ENCODE data around the gene HYCC1.
A peak's percentile ranks its signal among the peaks of the same experiment; 100 is the strongest.

HYCC1 gene

DNA sequence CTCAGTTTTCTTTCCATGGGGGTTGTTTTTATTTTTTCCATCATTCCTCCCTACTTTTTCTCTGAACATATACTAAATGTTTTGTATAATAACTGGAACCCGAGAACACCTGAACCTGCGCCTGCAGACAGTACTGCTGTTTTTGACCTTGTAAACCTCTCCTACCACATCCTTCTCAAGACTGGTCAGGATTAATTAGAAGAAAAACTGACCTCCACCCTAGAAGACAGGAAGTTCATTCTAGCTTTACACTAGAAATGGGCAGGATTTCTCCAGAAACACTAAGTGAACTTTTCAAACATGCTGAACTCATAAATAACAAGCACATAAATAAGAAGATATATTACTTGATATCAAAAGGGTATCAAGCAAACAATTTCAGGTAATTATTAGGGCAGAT is 751 bp upstream of the HYCC1 start:
- TF ChIP-seq, protein P1, sequence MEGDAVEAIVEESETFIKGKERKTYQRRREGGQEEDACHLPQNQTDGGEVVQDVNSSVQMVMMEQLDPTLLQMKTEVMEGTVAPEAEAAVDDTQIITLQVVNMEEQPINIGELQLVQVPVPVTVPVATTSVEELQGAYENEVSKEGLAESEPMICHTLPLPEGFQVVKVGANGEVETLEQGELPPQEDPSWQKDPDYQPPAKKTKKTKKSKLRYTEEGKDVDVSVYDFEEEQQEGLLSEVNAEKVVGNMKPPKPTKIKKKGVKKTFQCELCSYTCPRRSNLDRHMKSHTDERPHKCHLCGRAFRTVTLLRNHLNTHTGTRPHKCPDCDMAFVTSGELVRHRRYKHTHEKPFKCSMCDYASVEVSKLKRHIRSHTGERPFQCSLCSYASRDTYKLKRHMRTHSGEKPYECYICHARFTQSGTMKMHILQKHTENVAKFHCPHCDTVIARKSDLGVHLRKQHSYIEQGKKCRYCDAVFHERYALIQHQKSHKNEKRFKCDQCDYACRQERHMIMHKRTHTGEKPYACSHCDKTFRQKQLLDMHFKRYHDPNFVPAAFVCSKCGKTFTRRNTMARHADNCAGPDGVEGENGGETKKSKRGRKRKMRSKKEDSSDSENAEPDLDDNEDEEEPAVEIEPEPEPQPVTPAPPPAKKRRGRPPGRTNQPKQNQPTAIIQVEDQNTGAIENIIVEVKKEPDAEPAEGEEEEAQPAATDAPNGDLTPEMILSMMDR (conservative IDR thresholded peaks at IDR 0.05; ENCODE audit: low read length) = no peak

DNA sequence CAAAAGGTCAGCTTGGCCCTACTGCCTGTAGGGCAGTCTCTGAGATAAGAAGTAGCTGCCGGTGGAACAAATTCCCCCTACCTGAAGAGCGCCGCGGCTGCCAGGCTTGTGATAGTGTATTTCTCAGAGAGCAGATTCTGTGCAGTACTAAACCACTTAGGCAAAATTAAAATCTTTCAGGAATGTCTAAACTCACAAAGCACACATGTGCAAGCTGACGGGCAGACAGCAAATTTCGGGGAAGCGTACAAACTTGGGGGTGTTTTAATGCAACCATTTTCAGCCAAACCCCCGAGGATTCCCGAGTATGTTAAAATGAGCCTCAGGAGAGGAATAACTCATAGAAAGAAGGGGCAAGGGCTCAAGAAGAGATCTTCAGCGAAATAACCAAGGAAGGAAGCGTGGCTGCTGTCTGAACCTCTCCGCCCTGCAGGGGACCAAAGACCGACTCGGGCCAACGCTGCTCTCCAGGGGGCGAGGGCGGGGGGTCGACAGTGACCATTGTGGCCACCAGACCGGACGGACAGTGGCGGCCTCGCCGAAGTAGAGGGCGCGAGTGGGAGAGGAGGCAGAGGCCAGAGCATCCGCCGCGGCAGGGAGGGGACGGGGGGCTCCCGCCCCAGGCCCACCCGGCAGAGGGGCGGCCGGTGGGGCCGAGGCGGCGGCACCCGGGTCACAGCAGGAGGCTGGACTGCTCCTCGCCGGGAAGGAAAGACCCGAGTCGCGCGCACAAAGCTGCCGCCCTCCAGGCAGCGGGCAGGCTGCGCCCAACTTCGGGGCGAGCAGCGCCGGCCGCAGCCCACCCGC is 819 bp downstream of the HYCC1 start:
- peak overlapping the region; percentile 86 for H3K4me3 ChIP-seq (ENCODE audit: low read length)
- peak; percentile 7 for DNase-seq (ENCODE audit: low read depth)
- TF ChIP-seq, protein P1 (conservative IDR thresholded peaks at IDR 0.05; ENCODE audit: low read length) = no peak

More for the DNA sequence above, 751 bp upstream of the HYCC1 start:
- DNase-seq (ENCODE audit: low read depth) = no peak
- no peak overlapping the region for H3K4me3 ChIP-seq (ENCODE audit: low read length)

DNA sequence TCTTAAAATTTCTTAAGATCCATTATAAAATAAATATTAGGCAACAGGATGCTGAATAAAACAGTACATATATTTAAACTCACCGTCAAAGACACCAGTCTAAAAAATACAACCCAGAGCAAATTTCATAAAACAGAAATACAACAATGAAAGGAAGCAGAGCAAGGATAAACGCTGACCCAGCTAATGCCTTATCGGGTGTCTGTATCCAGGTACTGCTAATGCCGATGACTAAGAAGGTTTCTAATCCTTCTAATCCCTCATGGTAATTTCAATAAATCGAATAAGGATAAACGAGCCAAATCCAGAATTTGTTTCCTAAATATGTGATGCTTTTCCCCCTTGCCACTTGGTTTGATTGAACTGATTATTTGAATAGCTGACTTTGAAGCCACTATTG is 1.7 kb downstream of the HYCC1 start:
- no peak for DNase-seq (ENCODE audit: low read depth)
- TF ChIP-seq, protein P1 (conservative IDR thresholded peaks at IDR 0.05; ENCODE audit: low read length) = no peak
- peak overlapping the region; percentile 86 for H3K4me3 ChIP-seq (ENCODE audit: low read length)

DNA sequence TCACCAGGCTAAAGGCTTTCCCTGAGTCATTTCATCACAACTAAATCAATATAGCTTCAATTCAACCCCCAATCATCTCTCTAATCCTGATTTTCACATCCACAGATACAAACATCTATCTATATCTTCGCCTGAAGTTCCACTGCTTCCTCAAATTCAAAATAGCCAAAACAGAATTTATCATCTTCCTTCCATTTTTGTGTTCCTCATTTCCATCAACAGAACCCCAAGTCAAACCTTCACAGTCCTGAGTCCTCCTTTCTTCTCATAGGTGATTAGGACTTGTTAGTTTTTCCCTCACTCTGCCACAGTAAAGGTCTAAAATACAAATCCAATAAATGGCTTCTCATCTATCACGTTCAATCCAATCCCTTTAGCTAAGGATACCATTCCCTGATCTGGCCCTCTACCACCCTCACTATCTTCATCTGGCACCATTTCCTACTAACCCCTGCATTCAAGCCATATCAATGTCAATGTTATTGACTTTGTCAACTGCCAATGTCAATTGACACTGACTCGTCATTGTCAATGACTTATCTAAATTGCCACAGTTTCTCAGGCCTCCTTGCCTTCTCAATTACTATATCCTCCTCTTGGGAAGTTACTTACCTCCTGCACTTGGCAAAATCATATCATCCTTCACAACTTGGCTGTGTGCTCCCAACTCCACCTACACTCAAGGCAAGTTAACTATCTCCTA is 2.6 kb downstream of the HYCC1 start:
- DNase-seq (ENCODE audit: low read depth) = no peak
- TF ChIP-seq, protein P1 (conservative IDR thresholded peaks at IDR 0.05; ENCODE audit: low read length) = no peak
- peak overlapping the region; percentile 86 for H3K4me3 ChIP-seq (ENCODE audit: low read length)

DNA sequence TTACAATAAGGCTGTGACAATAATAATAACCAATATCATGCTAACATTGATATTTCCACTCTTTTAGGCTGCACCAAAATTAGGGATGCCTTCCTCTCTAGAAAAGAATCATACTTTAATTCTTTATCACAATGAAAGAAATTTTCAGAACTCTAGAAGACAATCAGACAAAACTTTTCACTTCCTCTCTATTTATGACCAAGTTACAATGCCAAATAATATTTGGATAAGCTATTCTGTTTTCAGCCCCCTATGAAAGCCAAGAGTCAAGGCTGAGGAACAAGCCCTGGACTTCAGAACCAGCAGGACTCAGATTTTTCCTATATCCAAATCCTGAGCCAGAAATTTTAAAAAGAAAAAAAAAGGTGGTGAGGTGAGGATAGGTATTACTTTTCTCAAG is 4.6 kb downstream of the HYCC1 start:
- TF ChIP-seq, protein P1 (conservative IDR thresholded peaks at IDR 0.05; ENCODE audit: low read length) = no peak
- no peak for DNase-seq (ENCODE audit: low read depth)
- H3K4me3 ChIP-seq (ENCODE audit: low read length) = no peak overlapping the region

DNA sequence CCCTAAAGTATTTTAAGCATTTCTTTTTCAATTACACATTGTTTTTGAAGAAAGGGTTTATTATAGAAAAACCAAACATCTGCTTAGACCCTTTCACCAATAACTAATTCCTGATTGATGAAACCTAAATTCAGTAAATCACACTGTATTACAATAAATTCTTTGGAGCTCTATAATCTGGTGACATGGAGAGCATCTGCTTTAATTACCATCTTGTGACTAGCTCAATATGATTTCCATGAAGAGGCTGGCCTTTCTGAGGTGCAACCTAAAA is 9.7 kb downstream of the HYCC1 start:
- DNase-seq (ENCODE audit: low read depth) = peak; percentile 51
- H3K4me3 ChIP-seq (ENCODE audit: low read length) = no peak overlapping the region
- TF ChIP-seq, protein P1 (conservative IDR thresholded peaks at IDR 0.05; ENCODE audit: low read length) = no peak
